HepG2 (cell line): ENCODE data around the gene ADAMTS4. TPM values are rescaled to one million over a fixed set of nuclear protein-coding genes. Genes with fewer than 3 reads are reported as not detected.

Experiments used
- AHR ChIP-seq: IDR thresholded peaks from 2 replicates; pipeline ENCODE4 v1.6.1; 2018; ENCODE audit warnings: missing genetic modification reagents, missing compliant biosample characterization
- CBFB ChIP-seq: sonication (generic); formaldehyde crosslinking; IDR thresholded peaks from 2 replicates; pipeline ENCODE4 v1.4.0; 2020; ENCODE audit warnings: missing genetic modification reagents
- HHEX ChIP-seq: IDR thresholded peaks from 2 replicates; pipeline ENCODE4 v1.6.1; 2016; ENCODE audit warnings: control low read depth
- HOXA7 ChIP-seq: sonication (generic); formaldehyde crosslinking; IDR thresholded peaks from 2 replicates; pipeline ENCODE4 v1.8.1; 2022; ENCODE audit warnings: mild to moderate bottlenecking, missing genetic modification reagents, moderate library complexity
- JUND ChIP-seq: sonication (generic); formaldehyde crosslinking; IDR thresholded peaks from 2 replicates; pipeline ENCODE4 v1.8.0; 2022; ENCODE audit warnings: mild to moderate bottlenecking, missing genetic modification reagents
- NAIF1 ChIP-seq: sonication (generic); formaldehyde crosslinking; IDR thresholded peaks from 2 replicates; pipeline ENCODE4 v1.5.0; 2020; ENCODE audit warnings: mild to moderate bottlenecking, missing genetic modification reagents, borderline replicate concordance
- SRY ChIP-seq: sonication (generic); formaldehyde crosslinking; IDR thresholded peaks from 2 replicates; pipeline ENCODE4 v1.8.0; 2022; ENCODE audit warnings: mild to moderate bottlenecking, missing genetic modification reagents
- THYN1 ChIP-seq: sonication (generic); formaldehyde crosslinking; IDR thresholded peaks from 2 replicates; pipeline ENCODE4 v1.8.1; 2023; ENCODE audit warnings: low read depth, mild to moderate bottlenecking, moderate library complexity, missing genetic modification reagents, borderline replicate concordance
- ZBTB8A ChIP-seq: sonication (generic); formaldehyde crosslinking; IDR thresholded peaks from 2 replicates; pipeline ENCODE4 v1.4.0; 2020; ENCODE audit warnings: mild to moderate bottlenecking, low read depth, missing genetic modification reagents, borderline replicate concordance
- ZFP1 ChIP-seq: IDR thresholded peaks from 2 replicates; pipeline ENCODE4 v1.6.1; 2016
- ZNF124 ChIP-seq: sonication (generic); formaldehyde crosslinking; IDR thresholded peaks from 2 replicates; pipeline ENCODE4 v1.4.0; 2020; ENCODE audit warnings: missing genetic modification reagents
- ZNF143 ChIP-seq: sonication (generic); formaldehyde crosslinking; IDR thresholded peaks from 2 replicates; pipeline ENCODE4 v1.4.0; 2020; ENCODE audit warnings: missing genetic modification reagents
- ZNF224 ChIP-seq: sonication (generic); formaldehyde crosslinking; IDR thresholded peaks from 2 replicates; pipeline ENCODE4 v1.5.0; 2020; ENCODE audit warnings: mild to moderate bottlenecking, missing genetic modification reagents
- ZNF263 ChIP-seq: sonication (generic); formaldehyde crosslinking; IDR thresholded peaks from 2 replicates; pipeline ENCODE4 v1.4.0; 2020; ENCODE audit warnings: missing genetic modification reagents
- ZNF326 ChIP-seq: sonication (generic); formaldehyde crosslinking; IDR thresholded peaks from 2 replicates; pipeline ENCODE4 v1.4.0; 2020; ENCODE audit warnings: missing genetic modification reagents, borderline replicate concordance
- ZNF343 ChIP-seq: sonication (generic); formaldehyde crosslinking; IDR thresholded peaks from 2 replicates; pipeline ENCODE4 v1.4.0; 2020; ENCODE audit warnings: mild to moderate bottlenecking, missing genetic modification reagents
- ZNF629 ChIP-seq: sonication (generic); formaldehyde crosslinking; conservative IDR thresholded peaks from 2 replicates; pipeline ENCODE4 v1.5.0; 2020; ENCODE audit warnings: missing genetic modification reagents
- ZNF709 ChIP-seq: sonication (generic); formaldehyde crosslinking; IDR thresholded peaks from 2 replicates; pipeline ENCODE4 v1.5.0; 2020; ENCODE audit warnings: mild to moderate bottlenecking, missing genetic modification reagents
- ZNF775 ChIP-seq: sonication (generic); formaldehyde crosslinking; IDR thresholded peaks from 2 replicates; pipeline ENCODE4 v1.4.0; 2020; ENCODE audit warnings: missing genetic modification reagents, mild to moderate bottlenecking, moderate library complexity, borderline replicate concordance
- ZNF792 ChIP-seq: IDR thresholded peaks from 2 replicates; pipeline ENCODE4 v1.6.1; 2016
- ZSCAN29 ChIP-seq: sonication (generic); formaldehyde crosslinking; conservative IDR thresholded peaks from 2 replicates; pipeline ENCODE4 v1.4.0; 2020; ENCODE audit warnings: mild to moderate bottlenecking, missing genetic modification reagents
- polyA plus RNA-seq, 8 experiments: library from polyadenylated mRNA; depleted of rRNA in 3 of 8; stranded (reverse) in 7 of 8; unstranded in 1 of 8; fragments of >200 nt; fragmentation: Illumina TruSeq in 4 of 8; extraction: Trizol in 4 of 8; gene quantifications; 2 replicates each; pipeline versions ENCODE4 v1.2.1 to v1.2.3, GENCODE V29; 2011 to 2016; ENCODE audit warnings: low read depth in 4 of 8, missing spikeins in 1 of 8, mixed read lengths in 1 of 8; ENCODE audit not compliant: insufficient read depth in 1 of 8
- total RNA-seq, 5 experiments: library from RNA; depleted of rRNA; stranded (reverse); fragments of >200 nt; fragmentation: Illumina TruSeq; extraction: Trizol; gene quantifications; 2 replicates each; pipeline ENCODE4 v1.2.3, GENCODE V29; 2016; ENCODE audit warnings: low read depth in 1 of 5
- TF ChIP-seq, protein P1 (sequence below): sonication (generic); formaldehyde crosslinking; IDR thresholded peaks from 2 replicates; pipeline ENCODE4 v1.4.0; 2020; ENCODE audit warnings: missing genetic modification reagents, mild to moderate bottlenecking, borderline replicate concordance
- TF ChIP-seq, protein P2 (sequence below): sonication (generic); formaldehyde crosslinking; IDR thresholded peaks from 2 replicates; pipeline ENCODE4 v1.4.0; 2020; ENCODE audit warnings: missing genetic modification reagents
- TF ChIP-seq, protein P3 (sequence below): IDR thresholded peaks from 2 replicates; pipeline ENCODE4 v1.6.1; 2016; ENCODE audit warnings: mild to moderate bottlenecking, missing biosample characterization, missing genetic modification reagents
- TF ChIP-seq, protein P4 (sequence below): conservative IDR thresholded peaks from 2 replicates; pipeline ENCODE4 v1.6.1; 2018; ENCODE audit warnings: missing genetic modification reagents

The ADAMTS4 gene
- total and polyA plus RNA-seq, 2 of the 13 experiments (the other 11 are each of a cell fraction or from before 2014, with no cell fraction given) = 0.51 to 1.7 TPM

DNA sequence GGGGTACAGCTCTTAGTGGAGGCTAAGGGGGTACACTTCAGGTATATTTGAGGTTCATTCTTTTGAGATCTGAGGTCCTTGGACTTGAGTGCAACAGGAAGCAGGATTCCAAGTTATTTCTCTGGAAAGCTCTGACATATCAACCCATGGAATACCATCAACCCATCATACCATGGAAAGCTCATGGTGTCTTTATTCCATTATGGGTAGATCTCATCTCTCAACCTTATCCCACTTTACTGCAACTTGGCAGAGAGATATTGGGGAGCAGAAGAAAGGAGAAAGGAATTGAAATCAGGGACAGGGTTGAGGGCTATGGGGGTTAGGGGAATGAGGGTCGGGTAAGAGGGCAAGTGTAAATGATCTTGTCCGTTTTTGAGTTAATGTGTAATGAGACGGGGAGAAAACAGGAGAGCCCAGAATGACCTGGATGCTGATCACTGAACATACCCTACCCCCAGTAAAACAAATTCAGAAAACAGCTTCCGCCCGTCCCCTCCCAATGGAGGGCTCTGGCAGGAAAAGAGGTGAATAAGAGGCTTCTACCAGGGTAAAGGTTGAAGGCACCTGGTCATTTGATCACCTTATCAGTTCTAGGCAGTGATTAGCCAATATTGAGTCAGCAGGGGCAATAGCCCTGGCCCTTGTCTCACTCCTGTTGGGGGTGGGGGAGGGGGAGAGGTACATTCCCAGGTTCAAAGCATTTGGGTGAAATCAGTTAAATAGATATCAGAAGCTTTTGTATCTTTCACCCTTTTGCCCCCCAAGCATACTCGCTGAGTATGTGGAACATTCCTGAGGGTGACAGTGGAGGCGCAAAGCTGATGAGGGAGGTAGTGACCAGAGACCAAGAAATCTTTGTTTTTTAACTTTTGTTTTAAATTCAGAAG, 25.2 kb upstream of the ADAMTS4 start (continued):
- TF ChIP-seq ZSCAN29 (CRISPR knock-in tag) = peak; percentile 5; the same call in 1 of the 2 replicates
- 0 out of 2 replicates have a peak, but pooled peaks have one; percentile 2 for TF ChIP-seq THYN1
- TF ChIP-seq JUND (CRISPR knock-in tag) = peak; percentile 62
- TF ChIP-seq HHEX (CRISPR knock-in tag) = peak; percentile 87
- no peak for TF ChIP-seq ZFP1 (CRISPR knock-in tag)
- no peak for TF ChIP-seq ZNF143 (CRISPR knock-in tag)
- no peak for TF ChIP-seq ZNF124
- TF ChIP-seq, protein P1, sequence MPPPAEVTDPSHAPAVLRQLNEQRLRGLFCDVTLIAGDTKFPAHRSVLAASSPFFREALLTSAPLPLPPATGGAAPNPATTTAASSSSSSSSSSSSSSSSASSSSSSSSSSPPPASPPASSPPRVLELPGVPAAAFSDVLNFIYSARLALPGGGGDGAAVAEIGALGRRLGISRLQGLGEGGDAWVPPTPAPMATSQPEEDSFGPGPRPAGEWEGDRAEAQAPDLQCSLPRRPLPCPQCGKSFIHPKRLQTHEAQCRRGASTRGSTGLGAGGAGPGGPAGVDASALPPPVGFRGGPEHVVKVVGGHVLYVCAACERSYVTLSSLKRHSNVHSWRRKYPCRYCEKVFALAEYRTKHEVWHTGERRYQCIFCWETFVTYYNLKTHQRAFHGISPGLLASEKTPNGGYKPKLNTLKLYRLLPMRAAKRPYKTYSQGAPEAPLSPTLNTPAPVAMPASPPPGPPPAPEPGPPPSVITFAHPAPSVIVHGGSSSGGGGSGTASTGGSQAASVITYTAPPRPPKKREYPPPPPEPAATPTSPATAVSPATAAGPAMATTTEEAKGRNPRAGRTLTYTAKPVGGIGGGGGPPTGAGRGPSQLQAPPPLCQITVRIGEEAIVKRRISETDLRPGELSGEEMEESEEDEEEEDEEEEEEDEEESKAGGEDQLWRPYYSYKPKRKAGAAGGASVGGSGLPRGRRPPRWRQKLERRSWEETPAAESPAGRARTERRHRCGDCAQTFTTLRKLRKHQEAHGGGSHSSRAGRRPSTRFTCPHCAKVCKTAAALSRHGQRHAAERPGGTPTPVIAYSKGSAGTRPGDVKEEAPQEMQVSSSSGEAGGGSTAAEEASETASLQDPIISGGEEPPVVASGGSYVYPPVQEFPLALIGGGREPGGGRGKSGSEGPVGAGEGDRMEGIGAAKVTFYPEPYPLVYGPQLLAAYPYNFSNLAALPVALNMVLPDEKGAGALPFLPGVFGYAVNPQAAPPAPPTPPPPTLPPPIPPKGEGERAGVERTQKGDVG (CRISPR knock-in tag) = no peak
- TF ChIP-seq ZBTB8A (CRISPR knock-in tag) = no peak
- TF ChIP-seq ZNF775 = no peak
- no peak for TF ChIP-seq ZNF629 (CRISPR knock-in tag)
- 0 out of 2 replicates have a peak, but pooled peaks have one; percentile 13 for TF ChIP-seq ZNF263
- no peak for TF ChIP-seq CBFB
- no peak for TF ChIP-seq SRY (CRISPR knock-in tag)
- TF ChIP-seq, protein P2, sequence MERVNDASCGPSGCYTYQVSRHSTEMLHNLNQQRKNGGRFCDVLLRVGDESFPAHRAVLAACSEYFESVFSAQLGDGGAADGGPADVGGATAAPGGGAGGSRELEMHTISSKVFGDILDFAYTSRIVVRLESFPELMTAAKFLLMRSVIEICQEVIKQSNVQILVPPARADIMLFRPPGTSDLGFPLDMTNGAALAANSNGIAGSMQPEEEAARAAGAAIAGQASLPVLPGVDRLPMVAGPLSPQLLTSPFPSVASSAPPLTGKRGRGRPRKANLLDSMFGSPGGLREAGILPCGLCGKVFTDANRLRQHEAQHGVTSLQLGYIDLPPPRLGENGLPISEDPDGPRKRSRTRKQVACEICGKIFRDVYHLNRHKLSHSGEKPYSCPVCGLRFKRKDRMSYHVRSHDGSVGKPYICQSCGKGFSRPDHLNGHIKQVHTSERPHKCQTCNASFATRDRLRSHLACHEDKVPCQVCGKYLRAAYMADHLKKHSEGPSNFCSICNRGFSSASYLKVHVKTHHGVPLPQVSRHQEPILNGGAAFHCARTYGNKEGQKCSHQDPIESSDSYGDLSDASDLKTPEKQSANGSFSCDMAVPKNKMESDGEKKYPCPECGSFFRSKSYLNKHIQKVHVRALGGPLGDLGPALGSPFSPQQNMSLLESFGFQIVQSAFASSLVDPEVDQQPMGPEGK (CRISPR knock-in tag) = peak; percentile 93
- peak; percentile 33; the same call in 1 of the 2 replicates for TF ChIP-seq ZNF709 (CRISPR knock-in tag)
- no peak for TF ChIP-seq HOXA7 (CRISPR knock-in tag)
- TF ChIP-seq, protein P3, sequence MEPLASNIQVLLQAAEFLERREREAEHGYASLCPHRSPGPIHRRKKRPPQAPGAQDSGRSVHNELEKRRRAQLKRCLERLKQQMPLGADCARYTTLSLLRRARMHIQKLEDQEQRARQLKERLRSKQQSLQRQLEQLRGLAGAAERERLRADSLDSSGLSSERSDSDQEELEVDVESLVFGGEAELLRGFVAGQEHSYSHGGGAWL = no peak
- 0 out of 2 replicates have a peak, but pooled peaks have one; percentile 45 for TF ChIP-seq NAIF1 (CRISPR knock-in tag)
- no peak for TF ChIP-seq ZNF224
- TF ChIP-seq ZNF343 (CRISPR knock-in tag) = no peak
- TF ChIP-seq ZNF326 (CRISPR knock-in tag) = no peak
- TF ChIP-seq ZNF792 (CRISPR knock-in tag) = no peak; the same call in 1 of the 2 replicates
- TF ChIP-seq, protein P4, sequence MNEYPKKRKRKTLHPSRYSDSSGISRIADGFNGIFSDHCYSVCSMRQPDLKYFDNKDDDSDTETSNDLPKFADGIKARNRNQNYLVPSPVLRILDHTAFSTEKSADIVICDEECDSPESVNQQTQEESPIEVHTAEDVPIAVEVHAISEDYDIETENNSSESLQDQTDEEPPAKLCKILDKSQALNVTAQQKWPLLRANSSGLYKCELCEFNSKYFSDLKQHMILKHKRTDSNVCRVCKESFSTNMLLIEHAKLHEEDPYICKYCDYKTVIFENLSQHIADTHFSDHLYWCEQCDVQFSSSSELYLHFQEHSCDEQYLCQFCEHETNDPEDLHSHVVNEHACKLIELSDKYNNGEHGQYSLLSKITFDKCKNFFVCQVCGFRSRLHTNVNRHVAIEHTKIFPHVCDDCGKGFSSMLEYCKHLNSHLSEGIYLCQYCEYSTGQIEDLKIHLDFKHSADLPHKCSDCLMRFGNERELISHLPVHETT = no peak
- TF ChIP-seq AHR = no peak
